MG63 (cell line): ENCODE results near the gene UTP15. TPM values are rescaled to one million over a fixed set of nuclear protein-coding genes. Genes with fewer than 3 reads are reported as not detected.

Experiments
- DNase-seq: peaks from one replicate; pipeline ENCODE4 v3.0.0-alpha.2; 2020
- H3K27me3 ChIP-seq: fragments of 250-450 bp; sonication (Bioruptor Pico); 2 replicates; pipeline ENCODE4 v1.5.1; 2020; ENCODE audit warnings: mild to moderate bottlenecking, moderate library complexity
- H3K36me3 ChIP-seq: fragments of 250-450 bp; sonication (Bioruptor Pico); 2 replicates; pipeline ENCODE4 v1.5.1; 2020; ENCODE audit warnings: mild to moderate bottlenecking, moderate library complexity
- H3K4me3 ChIP-seq: fragments of 250-450 bp; sonication (Bioruptor Pico); 2 replicates; pipeline ENCODE4 v1.5.1; 2020; ENCODE audit warnings: mild to moderate bottlenecking, moderate library complexity
- H3K9me3 ChIP-seq: fragments of 250-450 bp; sonication (Bioruptor Pico); 2 replicates; pipeline ENCODE4 v1.5.1; 2020; ENCODE audit warnings: mild to moderate bottlenecking, moderate library complexity
- total RNA-seq: library from RNA; depleted of rRNA; stranded (reverse); fragments of >200 nt; shearing (Covaris generic); gene quantifications from 2 replicates; pipeline ENCODE4 v1.2.3, GENCODE V29; 2014; ENCODE audit warnings: low replicate concordance; rRNA removed

UTP15 gene, protein sequence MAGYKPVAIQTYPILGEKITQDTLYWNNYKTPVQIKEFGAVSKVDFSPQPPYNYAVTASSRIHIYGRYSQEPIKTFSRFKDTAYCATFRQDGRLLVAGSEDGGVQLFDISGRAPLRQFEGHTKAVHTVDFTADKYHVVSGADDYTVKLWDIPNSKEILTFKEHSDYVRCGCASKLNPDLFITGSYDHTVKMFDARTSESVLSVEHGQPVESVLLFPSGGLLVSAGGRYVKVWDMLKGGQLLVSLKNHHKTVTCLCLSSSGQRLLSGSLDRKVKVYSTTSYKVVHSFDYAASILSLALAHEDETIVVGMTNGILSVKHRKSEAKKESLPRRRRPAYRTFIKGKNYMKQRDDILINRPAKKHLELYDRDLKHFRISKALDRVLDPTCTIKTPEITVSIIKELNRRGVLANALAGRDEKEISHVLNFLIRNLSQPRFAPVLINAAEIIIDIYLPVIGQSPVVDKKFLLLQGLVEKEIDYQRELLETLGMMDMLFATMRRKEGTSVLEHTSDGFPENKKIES
- total RNA-seq, result 13.1 and 21.2 TPM in 2 replicates

DNA sequence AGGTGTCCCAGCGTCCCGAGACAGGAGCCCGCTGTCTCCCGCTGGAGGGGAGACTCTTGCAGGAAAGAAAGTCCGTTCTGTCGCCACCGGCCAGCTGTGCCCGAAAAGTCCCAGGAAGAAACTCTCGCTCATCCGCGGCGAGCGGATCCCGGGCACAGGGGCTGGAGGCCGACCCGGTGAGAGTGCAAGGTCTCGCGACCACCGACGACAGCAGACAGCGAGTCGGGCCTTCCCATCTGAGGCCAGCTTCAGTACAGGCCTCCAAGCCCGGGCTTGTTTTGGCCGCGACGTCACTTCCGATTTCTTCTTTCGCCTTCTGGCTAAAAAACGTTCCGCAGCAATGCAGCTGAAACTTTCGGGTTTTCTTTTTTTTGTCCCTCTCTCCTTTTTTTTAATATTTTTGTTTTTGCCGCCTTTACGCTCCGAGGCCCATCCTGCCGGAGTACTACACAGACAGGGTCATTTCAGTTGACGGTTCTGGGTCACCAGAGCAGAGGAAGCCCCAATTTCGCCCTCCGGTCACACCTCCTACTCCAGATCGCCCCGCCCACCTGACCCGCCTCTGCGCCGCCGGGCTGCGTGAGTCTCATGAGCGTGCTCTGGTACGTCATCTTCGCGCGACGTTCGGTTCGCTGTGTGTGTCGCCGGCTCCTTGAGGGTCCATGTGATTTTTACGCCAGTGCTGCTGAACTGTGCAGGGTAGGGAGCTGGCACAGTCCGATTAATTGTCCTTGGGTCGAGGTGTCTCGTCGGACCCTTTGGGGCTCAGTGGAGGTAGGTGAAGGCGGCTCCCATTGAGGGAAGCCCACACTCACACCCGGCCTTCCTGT is at the start of gene UTP15, which contains the start of gene ANKRA2:
TSS of gene UTP15 (plus strand) at position 605 of the 830 bp plus-strand sequence. CDS start 1,602 bp downstream, outside the sequence.
TSS of gene ANKRA2 (minus strand) at position 501 of the 830 bp plus-strand sequence. CDS start 2,758 bp downstream, outside the sequence.
- Histone ChIP-seq H3K27me3 (no peaks in the 10 kb centered on the region), H3K36me3 (peaks cover 20% of the 10 kb centered on the region), H3K9me3 (no peaks in the 10 kb centered on the region), H3K4me3 (peak within 1 kb of the TSS; percentile 73)
- DNase-seq, result peak; percentile 98

DNA sequence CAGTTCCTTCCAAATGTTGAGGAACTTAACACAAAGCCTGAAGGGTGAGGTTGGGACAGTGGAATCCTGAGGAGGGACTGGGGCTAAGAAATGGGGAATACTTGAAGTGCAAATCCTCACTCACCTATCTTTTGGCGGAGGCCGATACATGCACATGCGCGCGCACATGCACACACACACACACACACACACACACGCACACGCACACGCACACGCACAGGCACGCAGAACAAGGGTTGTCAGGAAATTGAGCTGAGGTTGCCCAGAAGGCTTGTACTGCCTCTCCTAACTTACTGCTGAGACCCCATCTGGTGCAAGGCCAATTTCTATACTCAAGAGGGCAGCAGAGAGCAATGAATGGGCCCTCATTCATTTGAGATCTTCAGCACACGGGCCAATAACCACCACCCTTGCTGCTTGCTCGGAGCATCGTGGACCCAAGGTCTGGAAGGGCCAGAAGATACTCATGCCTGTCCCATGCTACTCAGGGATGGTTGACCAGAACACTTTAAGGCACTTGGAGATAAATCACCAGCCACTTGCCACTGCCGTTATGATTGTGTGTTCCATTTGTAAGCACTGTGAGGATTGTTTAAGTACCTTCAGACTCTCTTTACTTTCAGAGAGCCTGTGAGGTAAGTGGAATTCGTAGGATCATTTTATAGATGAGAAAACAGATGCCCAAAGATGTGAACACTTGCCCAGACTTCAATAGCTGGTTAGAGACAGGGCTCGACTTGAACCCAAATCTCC is 45.8 kb upstream of the UTP15 start:
- no peaks in the 10 kb centered on the region for H3K27me3 ChIP-seq
- H3K36me3 ChIP-seq, result no peaks in the 10 kb centered on the region
- peak; percentile 58 for DNase-seq
- no peak overlapping the region for H3K4me3 ChIP-seq
- H3K9me3 ChIP-seq, result no peaks in the 10 kb centered on the region

DNA sequence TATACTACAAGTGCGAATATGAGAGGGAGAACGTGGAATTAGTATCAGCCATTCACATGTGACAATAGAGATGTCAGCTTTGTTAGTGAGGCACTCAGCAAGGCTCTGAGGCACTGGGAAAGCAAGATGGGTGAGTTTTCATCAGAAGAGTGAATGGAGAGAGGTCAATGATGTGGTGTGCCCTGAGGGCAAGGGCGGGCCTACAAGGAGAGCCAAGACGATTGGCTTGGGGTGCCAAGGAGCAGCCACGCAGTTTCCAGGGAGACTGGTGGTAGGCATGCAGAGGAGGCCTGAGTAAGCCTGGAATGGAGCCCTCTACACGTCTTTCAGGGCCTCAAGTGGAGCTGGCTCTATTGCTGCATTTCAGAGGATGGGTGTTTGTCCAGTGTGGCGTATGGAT is 42.6 kb upstream of the UTP15 start:
- Histone ChIP-seq H3K36me3 (no peaks in the 10 kb centered on the region), H3K27me3 (no peaks in the 10 kb centered on the region), H3K4me3 (no peak overlapping the region), H3K9me3 (no peaks in the 10 kb centered on the region)
- DNase-seq, result no peak

DNA sequence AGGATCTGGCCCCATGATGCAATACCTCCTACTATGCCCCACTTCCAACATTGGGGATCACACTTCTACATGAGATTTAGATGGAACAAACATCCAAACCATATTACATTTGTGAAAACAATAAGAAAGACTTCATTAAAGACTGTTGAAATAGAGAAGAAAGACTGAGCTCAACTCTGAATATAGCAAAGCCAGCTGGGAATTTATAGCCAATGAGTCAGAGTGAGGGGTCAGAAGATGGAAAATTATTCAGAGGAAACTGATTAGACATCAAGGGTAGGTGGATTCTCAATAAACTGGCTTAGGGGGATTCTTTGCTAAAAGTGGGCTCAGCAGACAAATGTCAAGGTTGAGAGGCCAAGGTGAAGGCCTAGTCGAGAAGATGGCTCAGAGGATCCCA is 41.7 kb upstream of the UTP15 start:
- Histone ChIP-seq H3K4me3 (no peak overlapping the region), H3K27me3 (no peaks in the 10 kb centered on the region), H3K9me3 (no peaks in the 10 kb centered on the region), H3K36me3 (no peaks in the 10 kb centered on the region)
- DNase-seq, result no peak

DNA sequence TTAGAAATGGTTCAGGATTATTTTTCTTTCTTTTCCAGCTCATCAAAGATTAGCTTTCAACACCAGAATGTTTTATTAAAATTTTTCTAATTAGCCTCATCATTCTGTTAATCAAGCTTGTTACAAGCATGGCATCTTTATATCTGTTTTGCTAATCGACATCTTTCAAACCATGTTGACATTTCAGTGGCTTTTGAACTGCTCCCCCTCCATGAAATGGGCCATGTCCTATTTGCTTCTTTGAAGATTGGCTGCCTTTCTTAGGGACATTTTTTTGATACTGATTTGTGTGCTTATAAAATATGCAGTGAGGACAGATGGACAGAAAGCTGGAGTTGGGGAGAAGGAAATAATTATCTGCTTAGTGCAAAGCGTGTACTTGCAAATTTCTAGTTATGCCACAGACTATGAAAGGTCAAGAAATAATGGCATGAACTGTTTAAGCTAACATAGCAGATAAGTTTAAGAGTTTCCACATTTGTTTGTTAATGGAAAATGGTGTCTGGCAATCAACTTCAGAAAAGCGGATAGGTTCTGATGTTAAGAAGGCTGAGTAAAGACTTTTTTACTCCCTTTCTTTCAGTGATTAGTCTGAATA is 39.8 kb upstream of the UTP15 start:
- no peak for DNase-seq
- Histone ChIP-seq H3K27me3 (no peaks in the 10 kb centered on the region), H3K9me3 (no peaks in the 10 kb centered on the region), H3K36me3 (no peaks in the 10 kb centered on the region), H3K4me3 (no peak overlapping the region)

DNA sequence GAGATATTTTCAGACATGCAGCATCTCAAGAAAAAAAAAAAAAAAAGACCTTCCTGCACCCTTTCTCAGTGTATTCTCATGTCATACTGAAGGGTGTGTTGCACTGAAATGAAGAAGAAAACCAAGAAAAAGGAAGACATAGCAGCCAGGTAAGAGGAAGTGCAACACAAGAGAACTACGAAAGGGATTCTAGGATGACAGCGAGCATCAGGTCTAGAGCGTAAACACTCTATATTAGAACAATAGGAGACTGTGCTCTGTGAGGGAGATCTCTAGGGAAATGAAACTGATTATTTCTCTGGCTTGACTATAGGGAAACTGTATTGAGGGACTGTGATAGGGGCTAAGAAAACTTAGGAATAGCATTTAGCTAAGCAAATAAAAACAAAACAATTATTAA is 37.3 kb upstream of the UTP15 start:
- no peak for DNase-seq
- H3K9me3 ChIP-seq, result no peaks in the 10 kb centered on the region
- no peaks in the 10 kb centered on the region for H3K36me3 ChIP-seq
- H3K27me3 ChIP-seq, result no peaks in the 10 kb centered on the region
- no peak overlapping the region for H3K4me3 ChIP-seq

DNA sequence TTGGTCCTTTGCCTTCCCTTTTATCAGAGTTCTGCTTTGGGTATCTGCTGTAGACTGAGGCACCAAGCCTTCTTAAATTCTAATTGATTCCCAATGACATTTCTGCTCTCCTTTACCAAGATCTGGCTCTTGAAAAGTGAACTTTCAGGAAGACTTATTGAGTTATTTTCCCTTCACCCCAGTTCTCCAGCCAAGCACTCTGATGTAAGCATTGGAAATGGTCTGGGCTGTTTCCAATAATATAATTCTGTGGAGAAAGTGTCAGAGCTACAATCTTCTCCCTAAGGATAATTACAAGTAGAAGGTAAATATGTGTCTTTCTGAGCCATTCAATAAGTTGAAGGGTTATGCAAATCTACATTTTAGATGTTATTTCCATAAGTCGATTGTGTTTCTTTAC is 36.5 kb upstream of the UTP15 start:
- H3K27me3 ChIP-seq, result no peaks in the 10 kb centered on the region
- no peaks in the 10 kb centered on the region for H3K36me3 ChIP-seq
- no peaks in the 10 kb centered on the region for H3K9me3 ChIP-seq
- H3K4me3 ChIP-seq, result no peak overlapping the region
- DNase-seq, result no peak

DNA sequence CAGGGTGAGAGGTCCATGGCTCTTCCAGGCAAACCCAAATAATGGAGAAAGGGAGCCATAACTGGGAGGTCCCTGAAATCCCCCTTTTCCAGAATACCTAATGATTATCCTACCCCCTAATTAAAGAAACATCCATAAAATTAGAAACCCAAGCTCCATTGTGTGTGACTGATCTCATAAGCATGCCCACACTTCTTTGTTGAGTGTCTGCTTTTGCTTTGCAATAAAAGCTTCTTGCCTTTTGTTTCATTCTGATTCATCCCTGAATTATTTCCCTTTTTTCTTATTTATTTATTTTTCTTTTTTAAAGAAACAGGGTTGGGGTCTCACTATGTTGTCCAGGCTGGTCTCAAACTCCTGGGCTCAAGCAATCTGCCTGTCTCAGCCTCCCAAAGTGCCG is 34.2 kb upstream of the UTP15 start:
- no peaks in the 10 kb centered on the region for H3K9me3 ChIP-seq
- no peaks in the 10 kb centered on the region for H3K36me3 ChIP-seq
- no peak overlapping the region for H3K4me3 ChIP-seq
- H3K27me3 ChIP-seq, result no peaks in the 10 kb centered on the region
- no peak for DNase-seq

DNA sequence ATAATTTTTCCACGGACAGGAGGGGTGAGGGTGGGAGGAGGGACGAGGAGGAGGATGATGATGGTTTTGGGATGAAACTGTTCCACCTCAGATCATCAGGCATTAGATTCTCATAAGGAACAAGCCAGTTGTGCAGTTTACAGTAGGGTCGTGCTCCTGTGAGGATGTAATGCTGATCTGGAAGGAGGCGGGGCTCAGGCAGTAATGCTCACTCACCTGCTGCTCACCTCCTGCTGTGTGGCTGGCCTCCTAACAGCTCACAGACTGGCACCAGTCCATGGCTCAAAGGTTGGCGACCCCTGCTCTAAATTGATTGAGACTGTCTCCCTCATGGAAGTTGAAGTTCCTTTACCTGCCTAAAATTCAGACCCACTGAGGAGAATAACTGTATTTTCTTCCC is 33.3 kb upstream of the UTP15 start:
- no peaks in the 10 kb centered on the region for H3K27me3 ChIP-seq
- no peaks in the 10 kb centered on the region for H3K36me3 ChIP-seq
- no peak overlapping the region for H3K4me3 ChIP-seq
- H3K9me3 ChIP-seq, result no peaks in the 10 kb centered on the region
- DNase-seq, result no peak

DNA sequence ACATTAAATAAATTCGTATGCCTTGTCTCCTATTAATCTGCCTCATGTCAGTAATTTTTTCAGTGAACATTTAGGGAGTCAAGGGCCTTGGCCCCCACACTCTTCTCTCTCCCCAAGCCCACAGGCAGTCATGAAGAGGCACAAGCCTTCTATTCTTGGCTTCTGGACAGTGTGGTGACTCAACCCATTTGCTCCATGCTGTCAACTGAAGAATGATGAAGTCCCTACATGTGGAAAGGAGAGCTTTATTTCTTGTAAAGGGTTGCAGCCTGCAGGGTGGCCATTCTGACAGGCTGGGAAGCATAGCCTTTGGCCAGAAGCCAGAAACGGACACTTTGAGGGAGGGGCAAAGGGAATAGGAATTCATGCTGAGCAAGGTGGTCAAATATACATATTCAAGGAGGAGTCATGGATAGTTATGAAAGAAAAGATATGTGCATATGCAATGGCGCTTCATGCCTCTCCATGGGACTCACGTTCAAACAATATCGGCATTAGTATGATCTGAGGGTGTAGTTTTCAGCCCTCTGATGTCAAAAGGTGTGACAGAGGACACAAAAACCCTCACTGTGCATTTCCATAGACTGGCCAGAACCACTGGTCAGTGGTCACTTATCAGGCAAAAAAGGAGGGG is 31.4 kb upstream of the UTP15 start:
- H3K36me3 ChIP-seq, result no peaks in the 10 kb centered on the region
- H3K27me3 ChIP-seq, result no peaks in the 10 kb centered on the region
- H3K4me3 ChIP-seq, result no peak overlapping the region
- H3K9me3 ChIP-seq, result no peaks in the 10 kb centered on the region
- no peak for DNase-seq

DNA sequence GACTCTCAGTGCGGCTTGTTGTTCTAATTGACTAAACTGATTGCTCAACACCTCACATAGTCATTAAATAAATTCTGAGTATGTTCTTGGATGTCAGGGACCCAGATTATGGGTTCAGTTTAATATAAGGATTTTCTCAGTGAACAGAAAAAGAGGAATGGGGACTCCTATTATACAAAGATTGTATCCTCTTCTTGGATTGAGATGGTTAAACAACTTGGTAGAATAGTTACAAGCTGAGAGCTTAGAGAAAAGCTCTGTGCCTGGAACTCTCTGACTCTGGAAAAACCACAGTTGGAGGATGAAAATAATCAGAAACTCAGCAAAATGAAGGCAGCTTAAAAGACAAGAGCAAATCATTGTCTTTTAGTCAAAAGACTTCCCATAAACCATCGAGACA is 30.6 kb upstream of the UTP15 start:
- no peak for DNase-seq
- Histone ChIP-seq H3K4me3 (no peak overlapping the region), H3K36me3 (no peaks in the 10 kb centered on the region)

DNA sequence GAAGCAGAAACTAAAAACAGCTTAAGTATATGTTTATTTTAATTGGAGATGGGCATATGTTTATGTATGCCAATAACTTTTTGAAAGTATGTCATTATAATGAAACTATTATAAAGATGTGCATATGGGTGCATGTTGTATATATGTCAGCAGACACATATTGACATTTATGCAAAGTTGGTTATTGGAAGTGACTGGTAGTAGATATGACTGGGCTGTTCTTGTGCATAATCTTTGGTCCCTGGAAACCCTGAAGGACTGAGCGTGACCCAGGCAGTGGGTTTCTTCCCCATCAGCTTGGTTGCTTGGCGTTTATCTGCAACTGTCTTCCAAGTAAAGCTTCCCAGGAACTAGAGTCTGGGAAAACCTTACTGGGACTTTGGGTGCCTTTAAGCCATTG is 25.8 kb upstream of the UTP15 start:
- no peak for DNase-seq
- Histone ChIP-seq H3K9me3 (no peaks in the 10 kb centered on the region), H3K36me3 (no peaks in the 10 kb centered on the region), H3K4me3 (no peak overlapping the region), H3K27me3 (no peaks in the 10 kb centered on the region)

More for the DNA sequence above, 30.6 kb upstream of the UTP15 start:
- no peaks in the 10 kb centered on the region for H3K9me3 ChIP-seq
- H3K27me3 ChIP-seq, result no peaks in the 10 kb centered on the region

DNA sequence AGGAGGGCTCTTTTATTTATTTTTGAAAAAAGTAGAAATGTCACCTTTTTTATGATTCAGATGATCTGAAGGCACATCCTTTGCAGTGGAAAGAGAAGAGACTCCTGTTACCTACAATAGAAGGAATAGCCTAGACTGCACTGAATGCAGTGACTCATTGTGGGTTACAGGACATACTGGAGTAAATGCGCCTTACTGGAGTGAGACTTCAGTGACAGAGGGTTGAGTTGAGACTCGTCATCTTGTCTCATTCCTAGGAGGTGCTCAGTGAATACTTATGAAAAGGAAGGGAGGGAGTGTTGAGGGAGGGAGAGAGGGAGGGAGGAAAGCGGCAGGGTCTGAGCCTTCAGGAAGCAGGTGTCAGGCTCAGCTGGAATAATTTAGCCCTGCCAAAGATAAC is 25.4 kb upstream of the UTP15 start:
- Histone ChIP-seq H3K4me3 (no peak overlapping the region), H3K9me3 (no peaks in the 10 kb centered on the region), H3K36me3 (no peaks in the 10 kb centered on the region), H3K27me3 (no peaks in the 10 kb centered on the region)
- no peak for DNase-seq

DNA sequence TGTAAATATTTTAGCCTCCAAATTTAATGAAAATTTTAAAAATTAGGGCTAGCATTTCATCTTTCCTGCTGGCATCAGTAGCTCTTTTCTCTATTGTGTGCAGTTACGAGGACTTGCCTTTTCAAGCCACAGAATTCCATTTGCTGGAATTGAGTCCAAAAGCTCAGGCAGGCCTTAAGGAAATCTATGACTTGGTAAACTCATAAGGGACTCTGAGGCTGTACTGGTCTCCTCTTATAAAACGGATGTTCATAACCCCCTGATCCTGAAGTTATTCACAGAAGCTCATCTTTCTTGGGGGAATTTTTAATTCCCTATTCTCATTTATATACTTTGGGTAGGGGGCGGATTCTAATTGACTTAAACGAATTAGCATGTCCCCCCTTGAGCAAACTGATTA is 23.5 kb upstream of the UTP15 start:
- no peak for DNase-seq
- Histone ChIP-seq H3K4me3 (no peak overlapping the region), H3K9me3 (no peaks in the 10 kb centered on the region), H3K36me3 (no peaks in the 10 kb centered on the region), H3K27me3 (no peaks in the 10 kb centered on the region)

DNA sequence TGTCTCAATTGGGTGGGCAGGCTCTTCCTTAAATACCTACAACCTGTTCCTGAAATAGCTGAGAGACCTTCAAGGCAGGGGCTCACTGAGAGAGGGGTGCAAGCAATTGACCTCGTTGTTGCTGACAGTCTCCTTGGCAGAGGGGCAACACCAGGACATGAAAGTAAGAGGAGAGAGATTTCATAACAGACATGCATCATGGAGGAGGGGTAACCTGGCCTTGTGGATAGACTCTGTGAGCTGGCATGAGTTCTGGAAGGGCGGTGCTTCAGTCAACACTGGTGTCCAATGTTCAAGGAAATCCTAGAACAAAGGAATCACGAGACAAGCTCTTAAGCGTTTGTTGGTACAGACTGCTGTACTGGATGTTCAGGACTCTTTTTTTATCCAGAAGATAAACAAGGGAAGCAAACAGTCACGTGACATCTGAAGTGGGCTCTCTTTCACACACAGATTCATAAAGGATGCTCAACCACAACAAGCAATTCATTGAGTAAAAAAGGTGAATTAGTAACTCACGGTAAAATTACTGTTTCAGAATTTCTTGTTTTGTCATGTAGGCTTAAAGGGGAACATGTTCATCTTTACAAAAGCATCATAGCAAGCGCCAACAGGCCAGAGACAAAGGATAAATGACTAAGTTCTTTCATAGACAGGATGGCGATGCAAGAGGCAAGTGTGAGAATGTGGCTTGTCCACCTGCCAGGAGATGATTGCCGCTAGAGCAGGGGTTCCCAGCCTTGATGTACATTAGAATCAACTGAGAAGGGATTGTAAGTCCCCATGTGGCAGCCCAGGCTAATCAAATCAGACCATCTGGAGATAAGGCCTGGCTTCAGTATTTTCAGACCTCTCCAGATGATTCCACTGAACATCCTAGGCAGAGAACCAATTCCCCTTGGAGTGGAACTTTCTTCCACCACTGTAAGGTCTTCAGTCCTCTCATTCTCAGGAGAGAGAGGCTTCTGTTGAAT is 20.8 kb upstream of the UTP15 start:
- H3K4me3 ChIP-seq, result no peak overlapping the region
- no peak for DNase-seq
- H3K36me3 ChIP-seq, result no peaks in the 10 kb centered on the region
- no peaks in the 10 kb centered on the region for H3K9me3 ChIP-seq
- peaks cover 5% of the 10 kb centered on the region; the same call in 1 of the 2 replicates for H3K27me3 ChIP-seq
